HG02588 (cell line): ENCODE results near the gene B4GALT2.

Source experiments
- ATAC-seq: cut with Tn5 transposase; IDR thresholded peaks from one replicate; pipeline ENCODE4 v1.9.1; 2021; ENCODE audit warnings: mild to moderate bottlenecking, moderate library complexity; ENCODE audit not compliant: unreplicated experiment

B4GALT2 gene

GRCh38 chr1:43983253-43983899 lies 4.4 kb downstream of the B4GALT2 start:
- no peak for ATAC-seq

- no peak for ATAC-seq
Measured at GRCh38 chr1:43984855-43985254, 5.8 kb downstream of the B4GALT2 start.

- no peak for ATAC-seq
Measured at GRCh38 chr1:43985984-43986595, 7.1 kb downstream of the B4GALT2 start.

GRCh38 chr1:43986712-43987111 lies 7.7 kb downstream of the B4GALT2 start:
- no peak for ATAC-seq

- ATAC-seq = no peak
Measured at GRCh38 chr1:43987159-43987902, 8.3 kb downstream of the B4GALT2 start.

- no peak for ATAC-seq
Measured at GRCh38 chr1:43990271-43991199, 11.5 kb downstream of the B4GALT2 start.

GRCh38 chr1:43991200-43991475 lies 12.1 kb downstream of the B4GALT2 start:
- ATAC-seq = no peak

GRCh38 chr1:43991476-43992231 lies 12.6 kb downstream of the B4GALT2 start, which contains the start of gene CCDC24:
Gene CCDC24 (plus strand): TSS chr1:43991599. CDS start chr1:43991879, 280 bp downstream.
- ATAC-seq = peak; percentile 75

- ATAC-seq = no peak
Measured at GRCh38 chr1:43992232-43992995, 13.4 kb downstream of the B4GALT2 start.

- no peak for ATAC-seq
Measured at GRCh38 chr1:43993206-43993914, 14.3 kb downstream of the B4GALT2 start.

- ATAC-seq = no peak
Measured at GRCh38 chr1:43994071-43994470, 15.1 kb downstream of the B4GALT2 start.

GRCh38 chr1:43994794-43995790 lies 16.1 kb downstream of the B4GALT2 start:
- ATAC-seq = no peak

- ATAC-seq = no peak
Measured at GRCh38 chr1:43995984-43996732, 17.1 kb downstream of the B4GALT2 start.

GRCh38 chr1:43996733-43997115 lies 17.7 kb downstream of the B4GALT2 start:
- no peak for ATAC-seq

- ATAC-seq = no peak
Measured at GRCh38 chr1:43997295-43997999, 18.4 kb downstream of the B4GALT2 start.

GRCh38 chr1:43998000-43998378 lies 19.0 kb downstream of the B4GALT2 start:
- no peak for ATAC-seq

GRCh38 chr1:43999455-43999854 lies 20.4 kb downstream of the B4GALT2 start:
- ATAC-seq = no peak
